Stimulated activated naive CD4-positive, alpha-beta T cell treated with Interleukin-2 at 50 U/mL for 16 hours (primary cell): ENCODE results near the gene FAM184A.
"Not testable (repeated sequence)": the region's sequence is repeated elsewhere in the genome, so short reads cannot be mapped to it uniquely, and the experiment has no call there.

Experiments used
- DNase-seq: peaks from one replicate; lab custom pipeline; 2025; lab: John Stamatoyannopoulos, UW

FAM184A gene

DNA sequence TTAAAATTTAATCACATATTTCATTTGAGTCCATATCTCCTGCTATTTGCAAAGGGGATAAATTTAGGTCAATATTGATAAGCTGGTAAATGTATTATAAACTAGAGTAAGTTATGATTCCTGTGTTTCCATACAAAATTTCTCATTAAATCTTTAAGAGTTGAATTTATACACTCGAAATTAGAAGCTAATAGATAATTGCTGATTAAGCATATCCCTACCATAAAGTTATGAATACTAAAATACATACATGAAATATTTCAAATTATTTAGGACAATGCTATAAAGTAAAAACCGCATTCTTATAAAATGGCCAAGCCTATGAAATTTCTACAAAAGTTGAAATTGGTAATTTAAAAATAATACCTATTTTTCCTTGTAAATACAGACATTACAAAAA is 71.5 kb downstream of the FAM184A start:
- no peak for DNase-seq

DNA sequence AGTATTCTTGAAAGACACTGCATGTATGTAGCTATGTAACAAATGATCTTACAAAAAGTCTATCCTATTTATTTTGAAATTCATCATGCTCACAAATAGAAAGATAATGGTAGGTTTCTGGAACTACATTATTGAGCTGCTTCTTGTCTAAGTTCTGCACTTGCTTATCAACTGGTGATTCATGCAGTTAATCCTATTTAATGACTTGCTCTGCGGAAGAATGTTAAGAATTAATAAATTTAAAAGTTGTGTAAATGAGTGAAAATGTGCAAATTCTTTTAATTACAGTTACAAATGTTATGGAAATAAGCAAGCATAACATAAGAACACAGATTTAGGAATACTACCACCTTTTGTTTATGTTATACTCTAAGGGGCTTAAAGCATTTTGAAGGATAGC is 76.4 kb downstream of the FAM184A start:
- no peak for DNase-seq

GRCh38 chr6:118999494-119000040 is 78.9 kb downstream of the FAM184A start:
- DNase-seq: no peak

DNA sequence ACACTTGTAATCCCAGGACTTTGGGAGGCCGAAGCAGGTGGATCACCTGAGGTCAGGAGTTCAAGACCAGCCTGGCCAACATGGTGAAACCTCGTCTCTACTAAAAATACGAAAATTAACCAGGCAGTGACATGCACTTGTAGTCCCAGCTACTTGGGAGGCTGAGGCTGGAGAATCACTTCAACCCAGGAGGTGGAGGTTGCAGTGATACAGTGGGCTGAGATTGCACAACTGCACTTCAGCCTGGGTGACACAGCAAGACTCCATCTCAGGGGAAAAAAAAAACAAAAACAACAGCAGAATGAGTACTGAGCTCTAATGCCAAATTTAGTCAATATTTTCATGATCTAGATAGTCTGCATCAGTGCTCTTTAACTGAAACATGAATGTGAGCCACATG is 81.0 kb downstream of the FAM184A start:
- not testable (repeated sequence) for DNase-seq

DNA sequence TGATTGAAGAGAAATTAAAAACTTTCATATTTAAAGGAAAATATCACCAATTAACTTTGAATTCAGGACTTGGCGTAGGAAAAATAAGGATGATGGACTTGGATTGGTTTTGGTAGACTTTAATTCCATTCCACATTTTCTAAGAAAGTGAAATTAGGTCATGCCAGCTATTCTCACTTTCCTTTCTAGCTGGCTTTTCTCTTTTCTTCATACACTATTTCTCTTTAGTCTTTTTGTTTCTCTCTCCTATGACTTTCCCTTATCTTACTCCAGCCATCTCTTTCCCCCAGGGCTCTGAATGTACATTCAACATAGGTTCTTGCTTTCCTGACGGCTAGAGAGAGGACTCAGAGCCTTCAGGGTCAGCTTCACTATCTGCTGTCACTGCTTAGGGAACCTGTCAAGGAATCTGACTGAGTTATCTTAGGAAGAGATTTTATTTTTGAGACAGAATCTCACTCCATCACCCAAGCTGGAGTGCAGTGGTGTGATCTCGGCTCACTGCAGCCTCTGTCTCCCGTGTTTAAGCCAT is 82.1 kb downstream of the FAM184A start:
- DNase-seq: no peak

DNA sequence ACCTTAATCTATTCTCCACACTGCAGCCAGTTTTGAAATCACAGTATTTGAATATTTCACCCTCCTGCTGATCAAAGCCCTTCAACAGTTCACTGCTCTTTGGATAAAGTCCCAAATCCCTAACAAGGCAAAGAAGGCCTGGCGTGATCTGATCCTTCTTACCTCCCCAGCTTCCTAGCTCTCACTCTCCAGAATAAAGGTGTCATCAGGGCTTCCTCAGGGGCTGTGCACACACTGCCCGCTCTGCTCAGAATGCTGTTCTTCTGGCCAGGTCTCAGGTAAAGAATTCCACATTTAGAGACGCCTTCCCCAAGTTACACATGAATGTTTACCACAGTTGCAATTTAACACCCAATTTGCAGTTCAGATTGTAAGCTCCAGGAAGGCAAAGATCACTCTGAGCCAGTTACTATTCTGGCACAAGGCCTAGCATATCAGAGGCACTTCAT is 84.6 kb downstream of the FAM184A start:
- no peak for DNase-seq

DNA sequence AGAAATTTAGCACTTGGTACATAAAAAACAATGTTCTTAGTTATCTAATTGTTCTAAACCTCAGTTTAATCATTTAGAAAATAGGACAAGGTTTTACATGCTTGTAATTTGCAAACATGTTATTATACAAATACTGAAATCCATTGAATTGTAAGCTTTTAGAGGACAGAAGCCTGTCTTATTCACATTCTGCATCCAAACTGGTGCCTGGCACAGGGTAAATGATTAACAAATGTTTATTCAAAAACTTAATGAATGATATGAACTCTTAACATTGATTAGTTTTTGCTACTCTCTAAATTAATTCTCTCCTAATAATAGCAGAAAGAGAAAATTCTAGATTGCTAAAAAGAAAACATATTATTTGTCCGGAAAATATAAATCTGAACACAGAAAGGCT is 85.1 kb downstream of the FAM184A start:
- no peak for DNase-seq

- DNase-seq: no peak
These were observed 86.2 kb downstream of the FAM184A start for GRCh38 chr6:118992186-118992795.

GRCh38 chr6:118986312-118986711 is 92.2 kb downstream of the FAM184A start:
- DNase-seq: no peak

- DNase-seq: no peak
These were observed 93.2 kb downstream of the FAM184A start for GRCh38 chr6:118985123-118985830.

- DNase-seq: no peak
These were observed 94.1 kb downstream of the FAM184A start for GRCh38 chr6:118984342-118984741.

DNA sequence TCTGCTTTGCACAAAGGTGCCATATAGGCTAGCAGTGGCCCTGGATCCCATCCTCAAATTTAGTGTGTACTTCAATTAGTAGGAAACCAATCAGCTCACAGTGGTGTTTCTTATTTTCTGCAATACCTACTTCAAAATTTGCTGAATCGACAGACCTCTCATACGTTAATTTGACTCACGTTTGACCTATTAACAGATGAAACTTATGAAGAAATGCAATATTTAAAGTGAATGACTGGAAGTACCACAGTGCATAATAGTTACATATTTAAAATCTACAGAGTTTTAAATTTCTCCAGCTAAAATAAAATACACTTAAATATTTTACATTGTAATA is 95.9 kb downstream of the FAM184A start:
- DNase-seq: no peak

DNA sequence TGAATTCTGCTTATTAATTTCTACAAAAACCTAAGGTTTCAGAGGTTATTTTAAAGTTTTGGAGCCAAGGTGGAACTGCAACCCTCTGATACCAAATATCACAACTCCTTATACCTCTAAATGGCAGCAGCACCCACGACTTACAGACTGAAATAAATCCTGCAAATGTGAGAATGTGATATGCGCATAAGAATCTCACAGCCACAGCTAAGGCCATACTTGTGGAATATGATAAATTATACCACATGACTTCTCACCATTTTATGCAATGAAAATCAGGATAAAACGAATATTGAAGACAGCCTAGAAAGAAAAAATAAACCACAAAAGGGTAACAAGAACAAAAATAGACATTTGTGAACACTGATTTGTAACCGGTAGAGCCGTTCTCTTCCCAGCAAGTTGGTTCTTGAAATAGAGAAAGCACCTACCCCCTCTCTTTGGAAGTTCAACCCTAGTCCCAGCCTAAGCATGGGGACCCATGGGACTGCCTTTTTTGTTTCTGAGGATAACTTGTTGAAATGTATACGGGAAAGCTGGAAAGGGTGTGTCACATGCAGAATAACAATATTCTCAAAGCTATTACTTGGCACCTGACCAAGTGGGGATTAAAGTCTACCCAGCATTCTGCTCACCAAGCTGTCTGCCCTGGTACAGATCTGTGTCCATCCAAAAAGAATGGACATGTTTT is 96.4 kb downstream of the FAM184A start:
- DNase-seq: no peak

DNA sequence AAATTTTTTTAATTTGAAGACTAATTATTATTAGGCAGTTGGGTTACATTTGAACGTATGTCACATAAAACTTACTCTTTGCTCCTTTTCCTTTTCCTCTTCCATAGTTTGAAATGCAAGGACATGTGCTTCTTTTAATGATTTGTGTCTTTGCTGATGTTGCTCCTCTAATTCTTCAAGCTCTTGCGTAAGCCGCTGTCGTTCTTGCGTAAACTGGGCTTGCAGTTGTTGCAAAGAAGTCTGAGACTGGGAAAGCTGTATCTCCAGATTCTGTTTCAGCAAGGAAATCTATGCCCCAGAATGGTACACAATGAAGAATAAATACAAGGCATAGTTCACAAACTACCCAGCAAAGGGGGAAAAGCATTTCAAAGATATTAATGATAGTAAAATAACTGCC is 98.4 kb downstream of the FAM184A start:
- DNase-seq: no peak

- no peak for DNase-seq
These were observed 103.7 kb downstream of the FAM184A start for GRCh38 chr6:118974790-118975189.

- no peak for DNase-seq
These were observed 106.8 kb downstream of the FAM184A start for GRCh38 chr6:118971682-118972081.

- DNase-seq: no peak
These were observed 107.6 kb downstream of the FAM184A start for GRCh38 chr6:118970866-118971265.

DNA sequence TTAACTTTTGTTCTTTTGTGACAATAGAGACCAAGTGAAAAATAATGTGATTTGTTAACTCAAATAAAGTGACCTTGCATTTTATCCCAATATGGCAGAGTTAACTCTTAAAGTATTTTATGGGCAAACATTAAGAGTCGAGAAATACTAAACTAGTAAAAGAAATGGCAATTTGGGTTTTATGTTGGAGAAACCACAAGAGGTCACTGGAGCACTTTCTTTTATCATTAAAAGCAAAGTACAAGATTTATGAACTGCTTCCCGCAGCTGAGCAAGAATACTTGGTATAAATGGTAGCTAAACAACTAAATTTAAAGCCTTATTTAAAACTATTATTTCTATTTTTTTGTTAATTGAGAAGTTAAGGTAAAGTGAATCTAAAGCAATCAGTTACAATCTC is 110.0 kb downstream of the FAM184A start:
- no peak for DNase-seq

- no peak for DNase-seq
These were observed 111.2 kb downstream of the FAM184A start for GRCh38 chr6:118967239-118967638.

- no peak for DNase-seq
These were observed 112.6 kb downstream of the FAM184A start for GRCh38 chr6:118965843-118966370.

GRCh38 chr6:118965371-118965770 is 113.1 kb downstream of the FAM184A start:
- no peak for DNase-seq

DNA sequence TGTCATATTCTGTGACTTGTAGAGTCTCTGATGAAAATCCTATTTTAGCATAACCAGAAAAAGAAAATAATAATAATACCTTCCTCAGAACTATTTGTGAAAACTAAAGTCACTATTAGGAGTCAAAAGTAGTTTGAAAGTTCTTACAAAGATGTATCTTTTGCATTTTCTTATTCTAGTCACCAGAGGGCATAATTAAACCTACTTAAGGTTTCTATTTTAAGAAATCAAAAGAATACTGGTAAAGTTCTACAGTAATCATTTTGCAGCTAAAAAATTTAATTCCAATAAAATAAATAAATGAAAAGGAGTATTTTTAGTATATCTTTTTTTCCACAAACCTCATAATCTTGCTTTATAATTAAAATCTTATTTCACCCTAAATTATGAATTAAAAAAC is 115.5 kb downstream of the FAM184A start:
- DNase-seq: no peak

DNA sequence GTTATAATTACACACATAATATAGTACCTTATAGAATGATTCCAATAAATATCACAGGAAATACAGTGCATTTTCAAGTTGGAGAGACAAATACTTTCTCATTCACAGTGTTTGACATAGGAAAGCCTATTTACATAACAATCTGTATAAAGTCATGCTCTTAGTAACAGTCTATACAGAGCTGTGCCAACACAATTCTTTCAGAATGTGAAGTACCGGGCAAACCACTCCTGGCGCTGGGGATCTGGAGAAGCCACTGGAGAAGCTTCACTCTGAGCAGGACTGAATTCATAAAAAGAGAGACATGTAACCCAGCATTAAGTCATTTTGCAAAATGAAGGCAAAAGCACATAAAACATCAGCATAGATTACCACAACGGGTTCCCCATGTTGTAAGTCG is 118.6 kb downstream of the FAM184A start:
- no peak for DNase-seq
